HepG2 (cell line): ENCODE data around the gene ARHGEF40. TPM values are rescaled to one million over a fixed set of nuclear protein-coding genes. Genes with fewer than 3 reads are reported as not detected.

Experiments
- AHR ChIP-seq: IDR thresholded peaks from 2 replicates; pipeline ENCODE4 v1.6.1; 2018; ENCODE audit warnings: missing genetic modification reagents, missing compliant biosample characterization
- CEBPG ChIP-seq: IDR thresholded peaks from 2 replicates; pipeline ENCODE4 v1.6.1; 2016
- ESRRA ChIP-seq: sonication (generic); formaldehyde crosslinking; IDR thresholded peaks from 2 replicates; pipeline ENCODE4 v1.5.1; 2020; ENCODE audit warnings: mild to moderate bottlenecking, low read depth, missing genetic modification reagents
- FOXP1 ChIP-seq, 2 experiments: fragments of 450-650 bp in 1 of 2; IDR thresholded peaks; 2 replicates each; pipeline ENCODE4 v1.6.1; 2017 to 2018; ENCODE audit warnings: antibody characterized with exemption in 1 of 2
- HHEX ChIP-seq: IDR thresholded peaks from 2 replicates; pipeline ENCODE4 v1.6.1; 2016; ENCODE audit warnings: control low read depth
- HOXA7 ChIP-seq: sonication (generic); formaldehyde crosslinking; IDR thresholded peaks from 2 replicates; pipeline ENCODE4 v1.8.1; 2022; ENCODE audit warnings: mild to moderate bottlenecking, missing genetic modification reagents, moderate library complexity
- KAT8 ChIP-seq: IDR thresholded peaks from 2 replicates; pipeline ENCODE4 v1.6.1; 2016; ENCODE audit warnings: missing genetic modification reagents, missing compliant biosample characterization
- LCORL ChIP-seq, 2 experiments: fragments of 450-650 bp in 1 of 2; sonication (generic) in 1 of 2; formaldehyde crosslinking in 1 of 2; IDR thresholded peaks; 2 replicates each; pipeline versions ENCODE4 v1.5.0 to v1.6.1; 2017 to 2020; ENCODE audit warnings: antibody characterized with exemption in 1 of 2, missing genetic modification reagents in 1 of 2
- PHF20 ChIP-seq: sonication (generic); formaldehyde crosslinking; IDR thresholded peaks from 2 replicates; pipeline ENCODE4 v1.5.0; 2020; ENCODE audit warnings: mild to moderate bottlenecking, missing genetic modification reagents
- PITX1 ChIP-seq: sonication (generic); formaldehyde crosslinking; IDR thresholded peaks from 2 replicates; pipeline ENCODE4 v1.5.1; 2020; ENCODE audit warnings: mild to moderate bottlenecking, missing genetic modification reagents
- THYN1 ChIP-seq: sonication (generic); formaldehyde crosslinking; IDR thresholded peaks from 2 replicates; pipeline ENCODE4 v1.8.1; 2023; ENCODE audit warnings: low read depth, mild to moderate bottlenecking, moderate library complexity, missing genetic modification reagents, borderline replicate concordance
- ZNF24 ChIP-seq: fragments of 450-650 bp; IDR thresholded peaks from 2 replicates; pipeline ENCODE4 v1.6.1; 2017; ENCODE audit warnings: antibody characterized with exemption, mild to moderate bottlenecking
- ZNF768 ChIP-seq: sonication (generic); formaldehyde crosslinking; IDR thresholded peaks from 2 replicates; pipeline ENCODE4 v1.4.0; 2020; ENCODE audit warnings: missing genetic modification reagents
- ZSCAN31 ChIP-seq: sonication (generic); formaldehyde crosslinking; IDR thresholded peaks from 2 replicates; pipeline ENCODE4 v1.5.0; 2020; ENCODE audit warnings: low read depth, mild to moderate bottlenecking, missing genetic modification reagents
- polyA plus RNA-seq, 8 experiments: library from polyadenylated mRNA; depleted of rRNA in 3 of 8; stranded (reverse) in 7 of 8; unstranded in 1 of 8; fragments of >200 nt; fragmentation: Illumina TruSeq in 4 of 8; extraction: Trizol in 4 of 8; gene quantifications; 2 replicates each; pipeline versions ENCODE4 v1.2.1 to v1.2.3, GENCODE V29; 2011 to 2016; ENCODE audit warnings: low read depth in 4 of 8, missing spikeins in 1 of 8, mixed read lengths in 1 of 8; ENCODE audit not compliant: insufficient read depth in 1 of 8
- total RNA-seq, 5 experiments: library from RNA; depleted of rRNA; stranded (reverse); fragments of >200 nt; fragmentation: Illumina TruSeq; extraction: Trizol; gene quantifications; 2 replicates each; pipeline ENCODE4 v1.2.3, GENCODE V29; 2016; ENCODE audit warnings: low read depth in 1 of 5
- TF ChIP-seq, protein P1 (sequence below): sonication (generic); formaldehyde crosslinking; IDR thresholded peaks from 2 replicates; pipeline ENCODE4 v1.4.0; 2020; ENCODE audit warnings: missing genetic modification reagents, borderline replicate concordance
- TF ChIP-seq, protein P2 (sequence below): sonication (generic); formaldehyde crosslinking; IDR thresholded peaks from 2 replicates; pipeline ENCODE4 v1.8.1; 2023; ENCODE audit warnings: mild to moderate bottlenecking, moderate library complexity, missing genetic modification reagents
- TF ChIP-seq, protein P3 (sequence below): sonication (generic); formaldehyde crosslinking; IDR thresholded peaks from 2 replicates; pipeline ENCODE4 v1.5.0; 2020; ENCODE audit warnings: missing genetic modification reagents
- TF ChIP-seq, protein P4 (sequence below): sonication (generic); formaldehyde crosslinking; IDR thresholded peaks from 2 replicates; pipeline ENCODE4 v1.8.1; 2023; ENCODE audit warnings: mild to moderate bottlenecking, missing genetic modification reagents
- TF ChIP-seq, protein P5 (sequence below): sonication (generic); formaldehyde crosslinking; IDR thresholded peaks from 2 replicates; pipeline ENCODE4 v1.4.0; 2020; ENCODE audit warnings: missing genetic modification reagents
- TF ChIP-seq, protein P6 (sequence below): sonication (generic); formaldehyde crosslinking; IDR thresholded peaks from 2 replicates; pipeline ENCODE4 v1.8.0; 2022; ENCODE audit warnings: missing genetic modification reagents, mild to moderate bottlenecking, moderate library complexity, borderline replicate concordance

Gene ARHGEF40
- total and polyA plus RNA-seq, 2 of the 13 experiments (the other 11 are each of a cell fraction or from before 2014, with no cell fraction given) = 28.1 to 78.1 TPM

DNA sequence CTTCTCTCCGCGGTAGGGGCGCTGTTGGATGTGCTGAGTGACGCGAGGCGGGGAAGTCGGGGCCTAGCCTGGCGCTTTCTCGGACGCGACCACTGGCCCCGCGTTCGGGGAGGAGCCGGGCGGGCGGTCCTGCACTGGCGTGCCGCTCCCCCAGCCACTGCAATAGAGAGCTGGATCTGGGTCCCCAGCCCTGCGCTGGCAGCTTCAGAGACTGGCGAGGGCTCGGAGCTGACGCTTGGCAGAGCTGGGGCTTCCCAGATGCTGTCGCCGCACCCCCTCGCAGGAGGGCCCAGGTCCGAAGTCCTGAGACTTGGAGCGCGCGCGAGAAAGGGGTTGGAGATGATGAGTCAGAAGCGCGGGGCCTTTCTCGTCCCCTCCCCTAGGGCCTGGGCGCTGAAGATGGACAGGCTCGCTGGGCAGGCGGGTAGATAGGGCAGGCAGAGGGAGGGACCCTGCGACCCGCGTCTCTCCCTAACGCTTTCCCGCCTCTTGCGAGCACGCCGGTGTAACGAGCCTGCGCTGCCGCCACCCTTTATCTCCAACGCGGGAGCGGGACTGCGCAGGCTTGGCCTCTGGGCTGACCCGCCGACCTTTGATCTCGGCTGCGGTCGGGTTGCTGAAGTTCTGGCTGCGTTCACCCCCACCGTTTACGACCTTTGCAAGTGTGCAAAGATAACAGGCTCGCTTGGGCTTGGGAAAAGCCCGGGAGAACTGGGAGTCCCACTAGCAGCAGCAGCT is 33.8 kb downstream of the ARHGEF40 start (continued):
- TF ChIP-seq, protein P1, sequence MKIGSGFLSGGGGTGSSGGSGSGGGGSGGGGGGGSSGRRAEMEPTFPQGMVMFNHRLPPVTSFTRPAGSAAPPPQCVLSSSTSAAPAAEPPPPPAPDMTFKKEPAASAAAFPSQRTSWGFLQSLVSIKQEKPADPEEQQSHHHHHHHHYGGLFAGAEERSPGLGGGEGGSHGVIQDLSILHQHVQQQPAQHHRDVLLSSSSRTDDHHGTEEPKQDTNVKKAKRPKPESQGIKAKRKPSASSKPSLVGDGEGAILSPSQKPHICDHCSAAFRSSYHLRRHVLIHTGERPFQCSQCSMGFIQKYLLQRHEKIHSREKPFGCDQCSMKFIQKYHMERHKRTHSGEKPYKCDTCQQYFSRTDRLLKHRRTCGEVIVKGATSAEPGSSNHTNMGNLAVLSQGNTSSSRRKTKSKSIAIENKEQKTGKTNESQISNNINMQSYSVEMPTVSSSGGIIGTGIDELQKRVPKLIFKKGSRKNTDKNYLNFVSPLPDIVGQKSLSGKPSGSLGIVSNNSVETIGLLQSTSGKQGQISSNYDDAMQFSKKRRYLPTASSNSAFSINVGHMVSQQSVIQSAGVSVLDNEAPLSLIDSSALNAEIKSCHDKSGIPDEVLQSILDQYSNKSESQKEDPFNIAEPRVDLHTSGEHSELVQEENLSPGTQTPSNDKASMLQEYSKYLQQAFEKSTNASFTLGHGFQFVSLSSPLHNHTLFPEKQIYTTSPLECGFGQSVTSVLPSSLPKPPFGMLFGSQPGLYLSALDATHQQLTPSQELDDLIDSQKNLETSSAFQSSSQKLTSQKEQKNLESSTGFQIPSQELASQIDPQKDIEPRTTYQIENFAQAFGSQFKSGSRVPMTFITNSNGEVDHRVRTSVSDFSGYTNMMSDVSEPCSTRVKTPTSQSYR (CRISPR knock-in tag) = peak; percentile 89
- TF ChIP-seq, protein P2, sequence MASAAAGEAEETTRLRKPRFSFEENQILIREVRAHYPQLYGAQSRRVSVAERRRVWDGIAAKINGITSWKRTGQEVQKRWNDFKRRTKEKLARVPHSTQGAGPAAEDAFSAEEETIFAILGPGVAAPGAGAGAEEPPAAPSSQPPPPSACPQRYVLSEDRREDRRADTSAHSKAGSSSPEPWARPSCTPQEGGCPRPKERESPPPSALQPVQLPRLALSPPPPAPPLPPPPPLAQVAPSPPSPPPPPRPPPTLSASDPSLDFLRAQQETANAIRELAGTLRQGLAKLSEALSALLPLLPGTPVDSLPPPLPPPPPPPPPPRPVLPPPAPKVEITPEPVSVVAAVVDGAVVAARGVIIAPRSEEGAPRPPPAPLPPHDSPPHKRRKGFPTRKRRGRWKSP (CRISPR knock-in tag) = peak; percentile 97
- TF ChIP-seq ESRRA (CRISPR knock-in tag) (peak; percentile 97), ZSCAN31 (CRISPR knock-in tag) (peak; percentile 100), ZNF24 (peak; percentile 26), LCORL (IDR thresholded peaks at IDR 0.05) (no peak), LCORL (CRISPR knock-in tag; IDR thresholded peaks at IDR 0.05) (peak; percentile 93), THYN1 (CRISPR knock-in tag) (peak; percentile 99; the same call in 1 of the 2 replicates), ZNF768 (CRISPR knock-in tag) (peak; percentile 64), FOXP1 (IDR thresholded peaks at IDR 0.05) (no peak), FOXP1 (CRISPR knock-in tag; IDR thresholded peaks at IDR 0.05) (peak; percentile 58), PHF20 (CRISPR knock-in tag) (peak; percentile 88), KAT8 (CRISPR knock-in tag) (peak; percentile 88), CEBPG (CRISPR knock-in tag) (peak; percentile 50), HOXA7 (no peak), AHR (CRISPR knock-in tag) (peak; percentile 88), HHEX (peak; percentile 54; the same call in 1 of the 2 replicates), PITX1 (CRISPR knock-in tag) (peak; percentile 84)
- TF ChIP-seq, protein P3, sequence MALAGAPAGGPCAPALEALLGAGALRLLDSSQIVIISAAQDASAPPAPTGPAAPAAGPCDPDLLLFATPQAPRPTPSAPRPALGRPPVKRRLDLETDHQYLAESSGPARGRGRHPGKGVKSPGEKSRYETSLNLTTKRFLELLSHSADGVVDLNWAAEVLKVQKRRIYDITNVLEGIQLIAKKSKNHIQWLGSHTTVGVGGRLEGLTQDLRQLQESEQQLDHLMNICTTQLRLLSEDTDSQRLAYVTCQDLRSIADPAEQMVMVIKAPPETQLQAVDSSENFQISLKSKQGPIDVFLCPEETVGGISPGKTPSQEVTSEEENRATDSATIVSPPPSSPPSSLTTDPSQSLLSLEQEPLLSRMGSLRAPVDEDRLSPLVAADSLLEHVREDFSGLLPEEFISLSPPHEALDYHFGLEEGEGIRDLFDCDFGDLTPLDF (CRISPR knock-in tag) = peak; percentile 98
- TF ChIP-seq, protein P4, sequence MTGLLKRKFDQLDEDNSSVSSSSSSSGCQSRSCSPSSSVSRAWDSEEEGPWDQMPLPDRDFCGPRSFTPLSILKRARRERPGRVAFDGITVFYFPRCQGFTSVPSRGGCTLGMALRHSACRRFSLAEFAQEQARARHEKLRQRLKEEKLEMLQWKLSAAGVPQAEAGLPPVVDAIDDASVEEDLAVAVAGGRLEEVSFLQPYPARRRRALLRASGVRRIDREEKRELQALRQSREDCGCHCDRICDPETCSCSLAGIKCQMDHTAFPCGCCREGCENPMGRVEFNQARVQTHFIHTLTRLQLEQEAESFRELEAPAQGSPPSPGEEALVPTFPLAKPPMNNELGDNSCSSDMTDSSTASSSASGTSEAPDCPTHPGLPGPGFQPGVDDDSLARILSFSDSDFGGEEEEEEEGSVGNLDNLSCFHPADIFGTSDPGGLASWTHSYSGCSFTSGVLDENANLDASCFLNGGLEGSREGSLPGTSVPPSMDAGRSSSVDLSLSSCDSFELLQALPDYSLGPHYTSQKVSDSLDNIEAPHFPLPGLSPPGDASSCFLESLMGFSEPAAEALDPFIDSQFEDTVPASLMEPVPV = peak; percentile 100
- TF ChIP-seq, protein P5, sequence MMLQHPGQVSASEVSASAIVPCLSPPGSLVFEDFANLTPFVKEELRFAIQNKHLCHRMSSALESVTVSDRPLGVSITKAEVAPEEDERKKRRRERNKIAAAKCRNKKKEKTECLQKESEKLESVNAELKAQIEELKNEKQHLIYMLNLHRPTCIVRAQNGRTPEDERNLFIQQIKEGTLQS = peak; percentile 97
- TF ChIP-seq, protein P6, sequence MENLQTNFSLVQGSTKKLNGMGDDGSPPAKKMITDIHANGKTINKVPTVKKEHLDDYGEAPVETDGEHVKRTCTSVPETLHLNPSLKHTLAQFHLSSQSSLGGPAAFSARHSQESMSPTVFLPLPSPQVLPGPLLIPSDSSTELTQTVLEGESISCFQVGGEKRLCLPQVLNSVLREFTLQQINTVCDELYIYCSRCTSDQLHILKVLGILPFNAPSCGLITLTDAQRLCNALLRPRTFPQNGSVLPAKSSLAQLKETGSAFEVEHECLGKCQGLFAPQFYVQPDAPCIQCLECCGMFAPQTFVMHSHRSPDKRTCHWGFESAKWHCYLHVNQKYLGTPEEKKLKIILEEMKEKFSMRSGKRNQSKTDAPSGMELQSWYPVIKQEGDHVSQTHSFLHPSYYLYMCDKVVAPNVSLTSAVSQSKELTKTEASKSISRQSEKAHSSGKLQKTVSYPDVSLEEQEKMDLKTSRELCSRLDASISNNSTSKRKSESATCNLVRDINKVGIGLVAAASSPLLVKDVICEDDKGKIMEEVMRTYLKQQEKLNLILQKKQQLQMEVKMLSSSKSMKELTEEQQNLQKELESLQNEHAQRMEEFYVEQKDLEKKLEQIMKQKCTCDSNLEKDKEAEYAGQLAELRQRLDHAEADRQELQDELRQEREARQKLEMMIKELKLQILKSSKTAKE (CRISPR knock-in tag) = peak; percentile 90
